ENCODE data around the gene GRM4.

- TF ChIP-seq BHLHE40 (IDR thresholded peaks at IDR 0.05; ENCODE audit: borderline replicate concordance in 1 of 2, low read depth in 2 of 2, low read length in 1 of 2) (no peak), CTCF (IDR thresholded peaks at IDR 0.05 in 2 of 3, conservative IDR thresholded peaks at IDR 0.05 in 1 of 3; ENCODE audit: control insufficient read depth in 2 of 3, extremely low read depth in 1 of 3, insufficient read depth in 1 of 3, low read depth in 3 of 3, low read length in 3 of 3) (no peak), HDGF (IDR thresholded peaks at IDR 0.05) (no peak), EP300 (IDR thresholded peaks at IDR 0.05; ENCODE audit: borderline replicate concordance in 1 of 2, control insufficient read depth in 1 of 2, low read depth in 2 of 2, low read length in 2 of 2) (no peak), USF1 (IDR thresholded peaks at IDR 0.05; ENCODE audit: borderline replicate concordance, extremely low read length, insufficient read depth, low read depth, low read length) (no peak), ATF2 (IDR thresholded peaks at IDR 0.05; ENCODE audit: low read length) (no peak), NFYB (IDR thresholded peaks at IDR 0.05; ENCODE audit: insufficient read depth, low read depth, low read length) (no peak), PAX8 (IDR thresholded peaks at IDR 0.05) (no peak), REST (IDR thresholded peaks at IDR 0.05; ENCODE audit: low read depth, low read length) (no peak), CHD4 (IDR thresholded peaks at IDR 0.05) (no peak), ZNF274 (IDR thresholded peaks at IDR 0.05; ENCODE audit: insufficient read depth, insufficient read length) (no peak), MYC (IDR thresholded peaks at IDR 0.05; ENCODE audit: insufficient read depth, insufficient read length, insufficient replicate concordance, low read length, severe bottlenecking) (no peak)
Measured at GRCh38 chr6:34108176-34108575, 37.7 kb downstream of the GRM4 start.

Measured in GM12878 (cell line).